Fibroblast of lung (primary cell): ENCODE data around the gene PPP1R12C. TPM values are rescaled to one million over a fixed set of nuclear protein-coding genes. Genes with fewer than 3 reads are reported as not detected.

Experiments
- DNase-seq, 2 donors: peaks; one replicate each; pipeline versions ENCODE4 v3.0.0 to v3.0.0-alpha.2; 2010; ENCODE audit warnings: low read depth in 2 of 2
- H2AFZ ChIP-seq: 2 replicates; pipeline ENCODE4 v1.5.1; 2012; ENCODE audit warnings: low read length, control low read depth, inconsistent platforms
- H3K27ac ChIP-seq: 2 replicates; pipeline ENCODE4 v1.5.1; 2011; ENCODE audit warnings: low read length, control low read depth; ENCODE audit not compliant: insufficient read depth
- H3K27me3 ChIP-seq: 2 replicates; pipeline ENCODE4 v1.5.1; 2011; ENCODE audit warnings: mild to moderate bottlenecking, low read length; ENCODE audit not compliant: control insufficient read depth, insufficient read depth
- H3K36me3 ChIP-seq: 2 replicates; pipeline ENCODE4 v1.5.1; 2011; ENCODE audit warnings: low read length; ENCODE audit not compliant: control insufficient read depth, insufficient read depth
- H3K4me1 ChIP-seq: 2 replicates; pipeline ENCODE4 v1.5.1; 2011; ENCODE audit warnings: low read length; ENCODE audit not compliant: control insufficient read depth, insufficient read depth; ENCODE audit errors: extremely low read depth
- H3K4me2 ChIP-seq: 2 replicates; pipeline ENCODE4 v1.5.1; 2011; ENCODE audit warnings: low read length, control low read depth; ENCODE audit not compliant: insufficient read depth; ENCODE audit errors: extremely low read depth
- H3K4me3 ChIP-seq, 4 experiments: fragments of 200-600 bp in 1 of 4; sonication (generic) in 1 of 4; replicated peaks in 1 of 4; 2 replicates each; pipeline ENCODE4 v1.5.1; 2011 to 2016; ENCODE audit warnings: low read length in 4 of 4, low read depth in 3 of 4, mild to moderate bottlenecking in 3 of 4, control low read depth in 2 of 4, inconsistent platforms in 1 of 4, mixed read lengths in 1 of 4; ENCODE audit not compliant: insufficient read depth in 1 of 4; ENCODE audit errors: control extremely low read depth in 1 of 4
- H3K79me2 ChIP-seq: 2 replicates; pipeline ENCODE4 v1.5.1; 2012; ENCODE audit warnings: mild to moderate bottlenecking, low read length, inconsistent platforms; ENCODE audit not compliant: control insufficient read depth, insufficient read depth
- H3K9ac ChIP-seq: 2 replicates; pipeline ENCODE4 v1.5.1; 2011; ENCODE audit warnings: mild to moderate bottlenecking, low read length, control low read depth; ENCODE audit not compliant: insufficient read depth
- H3K9me3 ChIP-seq: 2 replicates; pipeline ENCODE4 v1.5.1; 2012; ENCODE audit warnings: low read depth, low read length; ENCODE audit not compliant: control insufficient read depth, insufficient read depth
- H4K20me1 ChIP-seq: 2 replicates; pipeline ENCODE4 v1.5.1; 2011; ENCODE audit warnings: low read length; ENCODE audit not compliant: control insufficient read depth, insufficient read depth; ENCODE audit errors: extremely low read depth
- CTCF ChIP-seq, 2 donors: IDR thresholded peaks in 1 of 2; conservative IDR thresholded peaks in 1 of 2; 1 replicate in 1 of 2; 2 replicates in 1 of 2; pipeline ENCODE4 v1.5.1; 2011 to 2012; ENCODE audit warnings: low read length in 2 of 2, control low read depth in 1 of 2, inconsistent platforms in 1 of 2, low read depth in 1 of 2, mild to moderate bottlenecking in 1 of 2
- EZH2 ChIP-seq: IDR thresholded peaks from 2 replicates; pipeline ENCODE4 v1.5.1; 2012; ENCODE audit warnings: low read length, control low read depth, mild to moderate bottlenecking; ENCODE audit errors: missing control alignments
- polyA plus RNA-seq, 2 donors: library from polyadenylated mRNA; depleted of rRNA in 1 of 2; stranded (reverse) in 1 of 2; unstranded in 1 of 2; fragments of >200 nt; gene quantifications; 2 replicates each; pipeline ENCODE4 v1.2.1, GENCODE V29; 2011 to 2012; ENCODE audit warnings: missing spikeins in 1 of 2
- total RNA-seq: library from RNA; depleted of rRNA; stranded (reverse); fragments of >200 nt; gene quantifications from 2 replicates; pipeline ENCODE4 v1.2.1, GENCODE V29; 2014

The PPP1R12C gene
- total and polyA plus RNA-seq, 2 donors (not counting 1 experiment from before 2014, with no cell fraction given): 26.0 to 32.9 TPM

- H3K27me3 ChIP-seq: no peaks in the 10 kb centered on the region
- no peak for DNase-seq
- no peaks in the 10 kb centered on the region for H4K20me1 ChIP-seq
- H3K4me3 ChIP-seq: peak overlapping the region in 1 of 4 experiments; percentile 28
- peaks cover 67% of the 10 kb centered on the region for H3K79me2 ChIP-seq
- no peak for TF ChIP-seq EZH2
- no peak for TF ChIP-seq CTCF (conservative IDR thresholded peaks at IDR 0.05 in 1 of 2, IDR thresholded peaks at IDR 0.05 in 1 of 2; ENCODE audit: low read depth in 1 of 2, low read length in 2 of 2)
- peak overlapping the region; percentile 85 for H3K27ac ChIP-seq
- peaks cover 13% of the 10 kb centered on the region for H3K36me3 ChIP-seq
- no peaks in the 10 kb centered on the region for H3K9me3 ChIP-seq
- H3K4me2 ChIP-seq: no peak overlapping the region
- no peak overlapping the region for H2AFZ ChIP-seq
- H3K9ac ChIP-seq: peak overlapping the region; percentile 48
- H3K4me1 ChIP-seq: peaks cover 17% of the 10 kb centered on the region
These were observed 4.5 kb downstream of the PPP1R12C start for GRCh38 chr19:55112777-55113569.

GRCh38 chr19:55112246-55112776 is 5.1 kb downstream of the PPP1R12C start:
- Histone ChIP-seq H4K20me1 (no peaks in the 10 kb centered on the region), H3K27me3 (no peaks in the 10 kb centered on the region), H3K4me1 (peaks cover 17% of the 10 kb centered on the region), H3K4me3 (no peak overlapping the region), H3K27ac (peak overlapping the region; percentile 85), H3K9me3 (no peaks in the 10 kb centered on the region), H2AFZ (no peak overlapping the region), H3K36me3 (peaks cover 13% of the 10 kb centered on the region), H3K79me2 (peaks cover 67% of the 10 kb centered on the region), H3K9ac (no peak overlapping the region), H3K4me2 (no peak overlapping the region)
- no peak for DNase-seq
- TF ChIP-seq EZH2 (no peak), CTCF (conservative IDR thresholded peaks at IDR 0.05 in 1 of 2, IDR thresholded peaks at IDR 0.05 in 1 of 2; ENCODE audit: low read depth in 1 of 2, low read length in 2 of 2) (no peak)

- Histone ChIP-seq H3K9ac (no peak overlapping the region), H3K79me2 (peaks cover 62% of the 10 kb centered on the region), H3K4me3 (no peak overlapping the region), H3K9me3 (no peaks in the 10 kb centered on the region), H3K4me1 (peaks cover 17% of the 10 kb centered on the region), H3K27ac (no peak overlapping the region), H4K20me1 (no peaks in the 10 kb centered on the region), H3K27me3 (no peaks in the 10 kb centered on the region), H2AFZ (no peak overlapping the region), H3K36me3 (peaks cover 13% of the 10 kb centered on the region), H3K4me2 (no peak overlapping the region)
- TF ChIP-seq EZH2: no peak
- TF ChIP-seq CTCF (conservative IDR thresholded peaks at IDR 0.05 in 1 of 2, IDR thresholded peaks at IDR 0.05 in 1 of 2; ENCODE audit: low read depth in 1 of 2, low read length in 2 of 2): no peak
- DNase-seq: no peak
These were observed 6.1 kb downstream of the PPP1R12C start for GRCh38 chr19:55111238-55111831.
